HepG2 (cell line): Measurements from ENCODE around the gene UBR1. TPM values are rescaled to one million over a fixed set of nuclear protein-coding genes. Genes with fewer than 3 reads are reported as not detected.

Experiments used
- CBX5 ChIP-seq: sonication (generic); formaldehyde crosslinking; IDR thresholded peaks from 2 replicates; pipeline ENCODE4 v1.4.0; 2020; ENCODE audit warnings: missing genetic modification reagents, borderline replicate concordance
- EP300 ChIP-seq, 3 experiments: sonication (generic) in 1 of 3; formaldehyde crosslinking in 1 of 3; IDR thresholded peaks; 2 replicates each; pipeline versions ENCODE4 v1.5.1 to v1.6.1; 2011 to 2020; ENCODE audit warnings: low read depth in 2 of 3, low read length in 2 of 3, borderline replicate concordance in 1 of 3, improper control_type of control experiment in 1 of 3, mild to moderate bottlenecking in 1 of 3, missing genetic modification reagents in 1 of 3, moderate library complexity in 1 of 3
- MBNL3 ChIP-seq: fragments of 250-450 bp; sonication (Bioruptor Pico); conservative IDR thresholded peaks from 2 replicates; pipeline ENCODE4 v1.8.0; 2022; ENCODE audit warnings: mild to moderate bottlenecking, inconsistent platforms
- MTA1 ChIP-seq: sonication (generic); formaldehyde crosslinking; IDR thresholded peaks from 2 replicates; pipeline ENCODE4 v1.4.0; 2020; ENCODE audit warnings: missing genetic modification reagents, mild to moderate bottlenecking, borderline replicate concordance
- STAG1 ChIP-seq: sonication (generic); formaldehyde crosslinking; IDR thresholded peaks from 2 replicates; pipeline ENCODE4 v1.4.0; 2020; ENCODE audit warnings: missing genetic modification reagents
- TARDBP ChIP-seq: sonication (generic); formaldehyde crosslinking; IDR thresholded peaks from 2 replicates; pipeline ENCODE4 v1.8.0; 2022; ENCODE audit warnings: mild to moderate bottlenecking, missing genetic modification reagents
- TCF7L2 ChIP-seq: IDR thresholded peaks from 2 replicates; pipeline ENCODE4 v1.6.1; 2011; ENCODE audit warnings: mild to moderate bottlenecking, low read depth, low read length, moderate library complexity
- TP53 ChIP-seq: sonication (generic); formaldehyde crosslinking; conservative IDR thresholded peaks from 2 replicates; pipeline ENCODE4 v1.4.0; 2020; ENCODE audit warnings: missing genetic modification reagents
- ZIK1 ChIP-seq: sonication (generic); formaldehyde crosslinking; IDR thresholded peaks from 2 replicates; pipeline ENCODE4 v1.5.0; 2020; ENCODE audit warnings: mild to moderate bottlenecking, low read depth, missing genetic modification reagents, borderline replicate concordance
- ZNF207 ChIP-seq: fragments of 450-650 bp; IDR thresholded peaks from 2 replicates; pipeline ENCODE4 v1.6.1; 2016; ENCODE audit warnings: antibody characterized with exemption, borderline replicate concordance
- ZNF446 ChIP-seq: sonication (generic); formaldehyde crosslinking; IDR thresholded peaks from 2 replicates; pipeline ENCODE4 v1.5.0; 2020; ENCODE audit warnings: mild to moderate bottlenecking, missing genetic modification reagents
- ZNF768 ChIP-seq: sonication (generic); formaldehyde crosslinking; IDR thresholded peaks from 2 replicates; pipeline ENCODE4 v1.4.0; 2020; ENCODE audit warnings: missing genetic modification reagents
- ZNF792 ChIP-seq: IDR thresholded peaks from 2 replicates; pipeline ENCODE4 v1.6.1; 2016
- ZNF841 ChIP-seq: sonication (generic); formaldehyde crosslinking; IDR thresholded peaks from 2 replicates; pipeline ENCODE4 v1.8.1; 2023; ENCODE audit warnings: missing genetic modification reagents, borderline replicate concordance
- ZSCAN30 ChIP-seq: sonication (generic); formaldehyde crosslinking; IDR thresholded peaks from 2 replicates; pipeline ENCODE4 v1.5.0; 2020; ENCODE audit warnings: mild to moderate bottlenecking, missing genetic modification reagents
- polyA plus RNA-seq, 8 experiments: library from polyadenylated mRNA; depleted of rRNA in 3 of 8; stranded (reverse) in 7 of 8; unstranded in 1 of 8; fragments of >200 nt; fragmentation: Illumina TruSeq in 4 of 8; extraction: Trizol in 4 of 8; gene quantifications; 2 replicates each; pipeline versions ENCODE4 v1.2.1 to v1.2.3, GENCODE V29; 2011 to 2016; ENCODE audit warnings: low read depth in 4 of 8, missing spikeins in 1 of 8, mixed read lengths in 1 of 8; ENCODE audit not compliant: insufficient read depth in 1 of 8
- total RNA-seq, 5 experiments: library from RNA; depleted of rRNA; stranded (reverse); fragments of >200 nt; fragmentation: Illumina TruSeq; extraction: Trizol; gene quantifications; 2 replicates each; pipeline ENCODE4 v1.2.3, GENCODE V29; 2016; ENCODE audit warnings: low read depth in 1 of 5
- TF ChIP-seq, protein P1 (sequence below): sonication (generic); formaldehyde crosslinking; IDR thresholded peaks from 2 replicates; pipeline ENCODE4 v1.4.0; 2020; ENCODE audit warnings: missing genetic modification reagents
- TF ChIP-seq, protein P2 (sequence below): sonication (generic); formaldehyde crosslinking; IDR thresholded peaks from 2 replicates; pipeline ENCODE4 v1.4.0; 2020; ENCODE audit warnings: missing genetic modification reagents, borderline replicate concordance
- TF ChIP-seq, protein P3 (sequence below): sonication (generic); formaldehyde crosslinking; IDR thresholded peaks from 2 replicates; pipeline ENCODE4 v1.4.0; 2020; ENCODE audit warnings: missing genetic modification reagents
- TF ChIP-seq, protein P4 (sequence below): sonication (generic); formaldehyde crosslinking; IDR thresholded peaks from 2 replicates; pipeline ENCODE4 v1.8.1; 2023; ENCODE audit warnings: mild to moderate bottlenecking, missing genetic modification reagents
- TF ChIP-seq, protein P5 (sequence below): sonication (generic); formaldehyde crosslinking; IDR thresholded peaks from 2 replicates; pipeline ENCODE4 v1.8.0; 2022; ENCODE audit warnings: mild to moderate bottlenecking, missing genetic modification reagents, moderate library complexity
- TF ChIP-seq, protein P6 (sequence below): sonication (generic); formaldehyde crosslinking; IDR thresholded peaks from 2 replicates; pipeline ENCODE4 v1.5.0; 2020; ENCODE audit warnings: missing genetic modification reagents

UBR1 gene
- total and polyA plus RNA-seq, 2 of the 13 experiments (the other 11 are each of a cell fraction or from before 2014, with no cell fraction given): 6.4 to 18.0 TPM

DNA sequence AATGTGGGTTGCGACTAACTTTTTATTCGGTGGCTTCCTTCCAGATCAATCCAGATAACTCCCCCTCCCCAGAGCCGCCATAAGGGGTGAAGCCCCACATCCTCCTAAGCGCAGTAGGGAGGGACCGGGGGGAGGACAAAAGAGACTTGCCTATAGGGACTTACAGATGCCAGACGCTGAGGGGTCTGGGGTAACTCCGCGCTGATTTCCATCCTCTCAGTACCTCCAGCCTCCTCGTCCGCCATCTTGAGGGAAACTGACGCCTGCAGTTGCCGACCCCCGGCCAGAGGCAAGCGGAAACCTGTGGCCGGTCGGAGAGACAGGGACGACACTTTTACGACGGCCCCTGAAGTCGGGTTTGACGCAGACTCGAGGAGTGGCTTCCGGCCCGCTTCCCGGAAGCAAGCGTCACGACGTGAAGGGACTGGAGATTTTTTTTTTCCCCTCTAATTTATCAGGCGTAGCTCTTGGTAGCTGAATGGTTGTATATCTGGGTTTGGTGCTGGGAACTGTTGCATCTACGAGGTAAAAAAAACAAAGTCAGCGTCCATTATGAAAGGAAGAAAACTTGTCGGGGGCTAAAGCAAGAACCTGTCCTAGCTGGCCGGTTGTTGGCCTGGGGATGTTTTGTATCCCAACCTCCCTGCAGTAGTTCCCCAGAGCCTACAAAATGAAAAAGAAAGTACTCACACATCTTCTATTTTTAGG lies at the start of gene UBR1 (continued):
- no peak for TF ChIP-seq ZIK1 (CRISPR knock-in tag)
- TF ChIP-seq, protein P1, sequence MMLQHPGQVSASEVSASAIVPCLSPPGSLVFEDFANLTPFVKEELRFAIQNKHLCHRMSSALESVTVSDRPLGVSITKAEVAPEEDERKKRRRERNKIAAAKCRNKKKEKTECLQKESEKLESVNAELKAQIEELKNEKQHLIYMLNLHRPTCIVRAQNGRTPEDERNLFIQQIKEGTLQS (CRISPR knock-in tag): no peak
- peak; percentile 12; the same call in 1 of the 2 replicates for TF ChIP-seq ZNF768 (CRISPR knock-in tag)
- TF ChIP-seq TARDBP (CRISPR knock-in tag): 0 out of 2 replicates have a peak, but pooled peaks have one; percentile 2
- TF ChIP-seq STAG1 (CRISPR knock-in tag): no peak
- no peak for TF ChIP-seq ZSCAN30 (CRISPR knock-in tag)
- no peak for TF ChIP-seq ZNF841 (CRISPR knock-in tag)
- no peak for TF ChIP-seq MBNL3 (CRISPR knock-in tag)
- no peak for TF ChIP-seq EP300 (IDR thresholded peaks at IDR 0.05; ENCODE audit: low read depth in 2 of 2, low read length in 2 of 2)
- no peak for TF ChIP-seq EP300 (CRISPR knock-in tag; IDR thresholded peaks at IDR 0.05; ENCODE audit: borderline replicate concordance)
- no peak for TF ChIP-seq TP53 (CRISPR knock-in tag)
- TF ChIP-seq, protein P2, sequence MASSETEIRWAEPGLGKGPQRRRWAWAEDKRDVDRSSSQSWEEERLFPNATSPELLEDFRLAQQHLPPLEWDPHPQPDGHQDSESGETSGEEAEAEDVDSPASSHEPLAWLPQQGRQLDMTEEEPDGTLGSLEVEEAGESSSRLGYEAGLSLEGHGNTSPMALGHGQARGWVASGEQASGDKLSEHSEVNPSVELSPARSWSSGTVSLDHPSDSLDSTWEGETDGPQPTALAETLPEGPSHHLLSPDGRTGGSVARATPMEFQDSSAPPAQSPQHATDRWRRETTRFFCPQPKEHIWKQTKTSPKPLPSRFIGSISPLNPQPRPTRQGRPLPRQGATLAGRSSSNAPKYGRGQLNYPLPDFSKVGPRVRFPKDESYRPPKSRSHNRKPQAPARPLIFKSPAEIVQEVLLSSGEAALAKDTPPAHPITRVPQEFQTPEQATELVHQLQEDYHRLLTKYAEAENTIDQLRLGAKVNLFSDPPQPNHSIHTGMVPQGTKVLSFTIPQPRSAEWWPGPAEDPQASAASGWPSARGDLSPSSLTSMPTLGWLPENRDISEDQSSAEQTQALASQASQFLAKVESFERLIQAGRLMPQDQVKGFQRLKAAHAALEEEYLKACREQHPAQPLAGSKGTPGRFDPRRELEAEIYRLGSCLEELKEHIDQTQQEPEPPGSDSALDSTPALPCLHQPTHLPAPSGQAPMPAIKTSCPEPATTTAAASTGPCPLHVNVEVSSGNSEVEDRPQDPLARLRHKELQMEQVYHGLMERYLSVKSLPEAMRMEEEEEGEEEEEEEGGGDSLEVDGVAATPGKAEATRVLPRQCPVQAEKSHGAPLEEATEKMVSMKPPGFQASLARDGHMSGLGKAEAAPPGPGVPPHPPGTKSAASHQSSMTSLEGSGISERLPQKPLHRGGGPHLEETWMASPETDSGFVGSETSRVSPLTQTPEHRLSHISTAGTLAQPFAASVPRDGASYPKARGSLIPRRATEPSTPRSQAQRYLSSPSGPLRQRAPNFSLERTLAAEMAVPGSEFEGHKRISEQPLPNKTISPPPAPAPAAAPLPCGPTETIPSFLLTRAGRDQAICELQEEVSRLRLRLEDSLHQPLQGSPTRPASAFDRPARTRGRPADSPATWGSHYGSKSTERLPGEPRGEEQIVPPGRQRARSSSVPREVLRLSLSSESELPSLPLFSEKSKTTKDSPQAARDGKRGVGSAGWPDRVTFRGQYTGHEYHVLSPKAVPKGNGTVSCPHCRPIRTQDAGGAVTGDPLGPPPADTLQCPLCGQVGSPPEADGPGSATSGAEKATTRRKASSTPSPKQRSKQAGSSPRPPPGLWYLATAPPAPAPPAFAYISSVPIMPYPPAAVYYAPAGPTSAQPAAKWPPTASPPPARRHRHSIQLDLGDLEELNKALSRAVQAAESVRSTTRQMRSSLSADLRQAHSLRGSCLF (CRISPR knock-in tag): no peak
- TF ChIP-seq, protein P3, sequence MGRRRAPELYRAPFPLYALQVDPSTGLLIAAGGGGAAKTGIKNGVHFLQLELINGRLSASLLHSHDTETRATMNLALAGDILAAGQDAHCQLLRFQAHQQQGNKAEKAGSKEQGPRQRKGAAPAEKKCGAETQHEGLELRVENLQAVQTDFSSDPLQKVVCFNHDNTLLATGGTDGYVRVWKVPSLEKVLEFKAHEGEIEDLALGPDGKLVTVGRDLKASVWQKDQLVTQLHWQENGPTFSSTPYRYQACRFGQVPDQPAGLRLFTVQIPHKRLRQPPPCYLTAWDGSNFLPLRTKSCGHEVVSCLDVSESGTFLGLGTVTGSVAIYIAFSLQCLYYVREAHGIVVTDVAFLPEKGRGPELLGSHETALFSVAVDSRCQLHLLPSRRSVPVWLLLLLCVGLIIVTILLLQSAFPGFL (CRISPR knock-in tag): no peak
- TF ChIP-seq, protein P4, sequence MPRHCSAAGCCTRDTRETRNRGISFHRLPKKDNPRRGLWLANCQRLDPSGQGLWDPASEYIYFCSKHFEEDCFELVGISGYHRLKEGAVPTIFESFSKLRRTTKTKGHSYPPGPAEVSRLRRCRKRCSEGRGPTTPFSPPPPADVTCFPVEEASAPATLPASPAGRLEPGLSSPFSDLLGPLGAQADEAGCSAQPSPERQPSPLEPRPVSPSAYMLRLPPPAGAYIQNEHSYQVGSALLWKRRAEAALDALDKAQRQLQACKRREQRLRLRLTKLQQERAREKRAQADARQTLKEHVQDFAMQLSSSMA: no peak
- TF ChIP-seq CBX5 (CRISPR knock-in tag): 0 out of 2 replicates have a peak, but pooled peaks have one; percentile 28
- TF ChIP-seq, protein P5, sequence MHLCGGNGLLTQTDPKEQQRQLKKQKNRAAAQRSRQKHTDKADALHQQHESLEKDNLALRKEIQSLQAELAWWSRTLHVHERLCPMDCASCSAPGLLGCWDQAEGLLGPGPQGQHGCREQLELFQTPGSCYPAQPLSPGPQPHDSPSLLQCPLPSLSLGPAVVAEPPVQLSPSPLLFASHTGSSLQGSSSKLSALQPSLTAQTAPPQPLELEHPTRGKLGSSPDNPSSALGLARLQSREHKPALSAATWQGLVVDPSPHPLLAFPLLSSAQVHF (CRISPR knock-in tag): no peak
- no peak for TF ChIP-seq TCF7L2
- TF ChIP-seq ZNF446 (CRISPR knock-in tag): no peak
- TF ChIP-seq MTA1 (CRISPR knock-in tag): no peak; the same call in 1 of the 2 replicates
- TF ChIP-seq ZNF792 (CRISPR knock-in tag): no peak
- TF ChIP-seq, protein P6, sequence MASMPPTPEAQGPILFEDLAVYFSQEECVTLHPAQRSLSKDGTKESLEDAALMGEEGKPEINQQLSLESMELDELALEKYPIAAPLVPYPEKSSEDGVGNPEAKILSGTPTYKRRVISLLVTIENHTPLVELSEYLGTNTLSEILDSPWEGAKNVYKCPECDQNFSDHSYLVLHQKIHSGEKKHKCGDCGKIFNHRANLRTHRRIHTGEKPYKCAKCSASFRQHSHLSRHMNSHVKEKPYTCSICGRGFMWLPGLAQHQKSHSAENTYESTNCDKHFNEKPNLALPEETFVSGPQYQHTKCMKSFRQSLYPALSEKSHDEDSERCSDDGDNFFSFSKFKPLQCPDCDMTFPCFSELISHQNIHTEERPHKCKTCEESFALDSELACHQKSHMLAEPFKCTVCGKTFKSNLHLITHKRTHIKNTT (CRISPR knock-in tag): no peak
- no peak for TF ChIP-seq ZNF207
